Cardiac fibroblast (primary cell): ENCODE measurements around the gene THAP10.

Experiments
- DNase-seq, 2 donors: peaks; one replicate each; pipeline versions ENCODE4 v3.0.0 to v3.0.0-alpha.2; 2010; ENCODE audit warnings: low read depth in 2 of 2
- H3K4me3 ChIP-seq, 2 donors: replicated peaks in 1 of 2; 1 replicate in 1 of 2; 2 replicates in 1 of 2; pipeline ENCODE4 v1.5.1; 2011; ENCODE audit warnings: low read depth in 2 of 2, low read length in 2 of 2, mild to moderate bottlenecking in 2 of 2, moderate library complexity in 1 of 2
- TF ChIP-seq, protein P1 (sequence below): IDR thresholded peaks from one replicate; pipeline ENCODE4 v1.5.1; 2011; ENCODE audit warnings: low read depth, mild to moderate bottlenecking, low read length, inconsistent platforms

THAP10 gene

DNA sequence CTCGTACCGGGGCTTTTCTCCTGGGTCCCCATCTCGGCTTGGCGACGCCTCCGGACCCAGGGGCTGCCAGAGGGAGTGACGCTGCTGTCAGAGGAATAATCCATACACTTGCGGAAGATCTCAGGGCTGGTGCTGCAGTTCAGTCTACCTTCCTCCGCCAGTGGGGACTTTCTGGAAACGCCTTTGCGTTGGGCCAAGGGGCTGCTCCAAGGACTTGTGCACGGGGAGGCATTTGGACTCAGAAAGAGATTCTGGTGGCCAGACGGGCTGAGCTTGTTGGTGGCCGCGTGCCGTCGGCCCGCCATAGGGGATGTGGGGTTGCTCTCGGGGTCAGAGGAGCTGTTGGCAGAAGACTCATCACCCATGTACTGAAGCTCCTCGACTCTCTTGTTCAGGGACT is 60.1 kb downstream of the THAP10 start:
- TF ChIP-seq, protein P1, sequence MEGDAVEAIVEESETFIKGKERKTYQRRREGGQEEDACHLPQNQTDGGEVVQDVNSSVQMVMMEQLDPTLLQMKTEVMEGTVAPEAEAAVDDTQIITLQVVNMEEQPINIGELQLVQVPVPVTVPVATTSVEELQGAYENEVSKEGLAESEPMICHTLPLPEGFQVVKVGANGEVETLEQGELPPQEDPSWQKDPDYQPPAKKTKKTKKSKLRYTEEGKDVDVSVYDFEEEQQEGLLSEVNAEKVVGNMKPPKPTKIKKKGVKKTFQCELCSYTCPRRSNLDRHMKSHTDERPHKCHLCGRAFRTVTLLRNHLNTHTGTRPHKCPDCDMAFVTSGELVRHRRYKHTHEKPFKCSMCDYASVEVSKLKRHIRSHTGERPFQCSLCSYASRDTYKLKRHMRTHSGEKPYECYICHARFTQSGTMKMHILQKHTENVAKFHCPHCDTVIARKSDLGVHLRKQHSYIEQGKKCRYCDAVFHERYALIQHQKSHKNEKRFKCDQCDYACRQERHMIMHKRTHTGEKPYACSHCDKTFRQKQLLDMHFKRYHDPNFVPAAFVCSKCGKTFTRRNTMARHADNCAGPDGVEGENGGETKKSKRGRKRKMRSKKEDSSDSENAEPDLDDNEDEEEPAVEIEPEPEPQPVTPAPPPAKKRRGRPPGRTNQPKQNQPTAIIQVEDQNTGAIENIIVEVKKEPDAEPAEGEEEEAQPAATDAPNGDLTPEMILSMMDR = no peak
- H3K4me3 ChIP-seq = no peak overlapping the region
- no peak for DNase-seq
